Measurements from ENCODE around the gene C21orf58. TPM values are rescaled to one million over a fixed set of nuclear protein-coding genes. Genes with fewer than 3 reads are reported as not detected.

The C21orf58 gene
- total and polyA plus RNA-seq, 5 donors from 2014 or later = 0.64 to 5.2 (median 0.90) TPM

DNA sequence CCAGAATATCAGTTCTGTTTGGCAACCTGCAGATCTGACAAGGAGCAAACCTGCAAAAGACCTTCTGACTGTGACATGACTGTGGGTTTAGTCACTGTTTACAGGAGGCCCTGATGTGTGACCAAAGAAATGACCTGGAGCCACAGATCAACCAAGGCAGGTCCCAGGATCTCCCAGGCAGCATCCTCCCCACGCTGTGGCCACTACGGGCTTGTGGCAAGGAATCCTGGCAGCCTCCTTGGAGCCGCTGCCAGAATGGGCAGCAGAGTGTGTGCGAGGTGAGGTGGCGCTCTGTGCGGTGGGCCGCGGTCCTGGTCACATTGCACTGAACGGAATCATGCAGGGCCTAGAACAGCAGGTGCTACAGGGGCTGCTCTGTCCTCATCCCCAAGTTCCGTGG is 54.2 kb downstream of the C21orf58 start:
- Mint-ChIP-seq H3K9me3 (no peaks in the 10 kb centered on the region), H3K36me3 (peaks cover 34% of the 10 kb centered on the region), H3K27me3 (no peaks in the 10 kb centered on the region), H3K4me3 (no peak overlapping the region), H3K27ac (no peak overlapping the region), H3K4me1 (peaks cover 0 to 6% (median 1%) of the 10 kb centered on the region in 4 donors)
- H3K4me3 ChIP-seq (ENCODE audit: low read depth, low read length) = no peak overlapping the region
- DNase-seq = no peak
- no peak for ATAC-seq (ENCODE audit: low read depth in 2 of 2)
- H3K27ac ChIP-seq (ENCODE audit: insufficient read depth, low read length, poor library complexity, severe bottlenecking) = no peak overlapping the region
- no peaks in the 10 kb centered on the region for H3K4me1 ChIP-seq (ENCODE audit: control insufficient read depth, insufficient read depth, low read length, poor library complexity, severe bottlenecking)
- H3K9me3 ChIP-seq (ENCODE audit: control insufficient read depth in 2 of 2, low read length in 2 of 2) = no peaks in the 10 kb centered on the region
- H3K36me3 ChIP-seq (ENCODE audit: control insufficient read depth, insufficient read depth, low read length) = peaks cover 86% of the 10 kb centered on the region
- no peaks in the 10 kb centered on the region for H3K27me3 ChIP-seq (ENCODE audit: control insufficient read depth, insufficient read depth, low read length)

DNA sequence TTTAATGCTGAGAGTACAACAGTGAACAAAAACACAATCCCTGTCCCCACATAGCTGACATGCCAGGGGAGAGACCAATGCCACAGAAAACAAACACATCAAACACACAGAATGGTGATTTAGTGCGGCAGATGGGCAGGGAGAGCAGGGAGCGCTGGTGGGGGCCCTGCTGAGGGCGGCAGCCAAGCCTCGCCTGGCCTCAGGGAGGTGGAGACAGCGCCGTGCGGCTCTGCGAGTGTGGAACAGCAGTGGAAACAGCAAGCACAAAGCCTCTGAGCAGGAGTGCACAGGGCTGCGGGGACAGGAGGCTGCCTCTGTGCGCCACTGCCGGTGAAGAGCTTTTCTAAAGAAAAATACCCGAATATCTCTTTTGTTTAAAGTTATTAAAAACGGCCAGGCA is 55.3 kb downstream of the C21orf58 start:
- Mint-ChIP-seq H3K27ac (no peak overlapping the region), H3K4me3 (no peak overlapping the region), H3K27me3 (no peaks in the 10 kb centered on the region), H3K9me3 (no peaks in the 10 kb centered on the region), H3K4me1 (peaks cover 0 to 6% (median 0%) of the 10 kb centered on the region in 4 donors), H3K36me3 (peaks cover 23% of the 10 kb centered on the region)
- Histone ChIP-seq H3K4me1 (ENCODE audit: control insufficient read depth, insufficient read depth, low read length, poor library complexity, severe bottlenecking) (no peaks in the 10 kb centered on the region), H3K9me3 (ENCODE audit: control insufficient read depth in 2 of 2, low read length in 2 of 2) (no peaks in the 10 kb centered on the region), H3K36me3 (ENCODE audit: control insufficient read depth, insufficient read depth, low read length) (peaks cover 83% of the 10 kb centered on the region), H3K4me3 (ENCODE audit: low read depth, low read length) (no peak overlapping the region), H3K27me3 (ENCODE audit: control insufficient read depth, insufficient read depth, low read length) (no peaks in the 10 kb centered on the region), H3K27ac (ENCODE audit: insufficient read depth, low read length, poor library complexity, severe bottlenecking) (no peak overlapping the region)
- no peak for DNase-seq
- ATAC-seq (ENCODE audit: low read depth in 2 of 2) = no peak

DNA sequence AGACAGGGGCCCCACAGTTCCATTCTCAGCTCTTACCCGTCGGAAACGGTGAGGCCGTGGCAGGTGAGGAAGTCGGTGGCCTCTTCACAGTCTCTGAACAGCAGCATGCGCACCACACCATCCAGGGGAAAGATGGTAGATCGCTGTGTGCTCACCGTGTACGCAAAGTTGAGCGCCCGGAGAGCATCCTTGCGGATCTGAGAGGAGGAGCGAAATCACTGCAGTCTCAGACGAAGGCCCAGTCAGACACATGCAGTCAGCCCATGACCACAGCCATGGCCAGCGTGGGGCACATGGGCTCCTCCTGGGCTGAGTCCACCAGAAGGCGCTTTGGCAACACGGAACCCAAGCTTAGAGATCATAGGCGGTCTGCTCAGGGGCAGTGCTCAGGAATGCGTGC is 56.7 kb downstream of the C21orf58 start:
- Histone ChIP-seq H3K4me3 (ENCODE audit: low read depth, low read length) (no peak overlapping the region), H3K27me3 (ENCODE audit: control insufficient read depth, insufficient read depth, low read length) (no peaks in the 10 kb centered on the region), H3K27ac (ENCODE audit: insufficient read depth, low read length, poor library complexity, severe bottlenecking) (no peak overlapping the region), H3K4me1 (ENCODE audit: control insufficient read depth, insufficient read depth, low read length, poor library complexity, severe bottlenecking) (no peaks in the 10 kb centered on the region), H3K36me3 (ENCODE audit: control insufficient read depth, insufficient read depth, low read length) (peaks cover 75% of the 10 kb centered on the region), H3K9me3 (ENCODE audit: control insufficient read depth in 2 of 2, low read length in 2 of 2) (no peaks in the 10 kb centered on the region)
- H3K9me3 Mint-ChIP-seq = no peaks in the 10 kb centered on the region
- H3K4me3 Mint-ChIP-seq = no peak overlapping the region
- ATAC-seq (ENCODE audit: low read depth in 2 of 2) (no peak), DNase-seq (no peak)
- H3K36me3 Mint-ChIP-seq = peaks cover 16% of the 10 kb centered on the region
- H3K27ac Mint-ChIP-seq = no peak overlapping the region
- H3K27me3 Mint-ChIP-seq = no peaks in the 10 kb centered on the region
- peaks cover 0 to 2% (median under 1%) of the 10 kb centered on the region in 4 donors for H3K4me1 Mint-ChIP-seq

DNA sequence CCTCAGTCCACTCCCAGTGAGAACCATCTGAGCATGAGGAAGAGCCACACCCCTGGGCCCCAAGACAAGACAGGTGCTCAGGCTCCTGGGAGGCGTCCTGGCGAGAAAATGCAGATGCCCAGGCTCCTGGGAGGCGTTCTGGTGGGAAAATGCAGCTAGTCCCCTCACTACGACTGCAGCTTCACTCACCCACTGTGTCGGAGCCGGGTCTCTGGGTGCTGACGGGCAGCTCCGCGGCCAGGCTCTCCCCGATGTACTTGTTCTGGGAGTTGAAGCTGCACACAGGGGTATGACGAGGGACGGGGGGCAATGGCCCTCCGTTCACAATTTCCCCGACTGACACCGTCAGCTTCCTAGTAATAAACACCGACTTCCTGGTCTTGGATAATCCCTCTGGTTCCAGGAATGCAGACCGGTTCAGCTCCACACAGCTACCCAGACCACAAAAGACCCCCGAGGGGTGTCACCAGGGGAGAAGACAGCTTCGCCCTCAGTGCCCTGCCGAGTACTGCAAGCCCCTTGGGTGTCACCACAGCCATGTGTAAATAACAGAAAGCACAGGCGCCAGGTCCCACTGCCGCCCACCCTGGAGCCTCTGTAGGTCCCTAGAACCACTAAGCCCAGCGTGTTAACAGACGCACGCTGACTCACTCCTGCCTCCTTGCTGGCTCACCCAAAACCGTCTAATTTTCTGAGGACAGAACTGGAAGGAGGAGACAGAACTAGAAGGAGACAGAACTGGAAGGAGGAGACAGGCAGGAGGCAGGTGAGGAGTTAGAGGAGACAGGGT is 57.7 kb downstream of the C21orf58 start:
- Mint-ChIP-seq H3K4me1 (peaks cover 0 to 2% (median 0%) of the 10 kb centered on the region in 4 donors), H3K27me3 (no peaks in the 10 kb centered on the region), H3K27ac (no peak overlapping the region), H3K36me3 (peaks cover 18% of the 10 kb centered on the region), H3K4me3 (no peak overlapping the region), H3K9me3 (no peaks in the 10 kb centered on the region)
- DNase-seq (no peak), ATAC-seq (ENCODE audit: low read depth in 2 of 2) (no peak)
- Histone ChIP-seq H3K36me3 (ENCODE audit: control insufficient read depth, insufficient read depth, low read length) (peaks cover 73% of the 10 kb centered on the region), H3K27ac (ENCODE audit: insufficient read depth, low read length, poor library complexity, severe bottlenecking) (no peak overlapping the region), H3K27me3 (ENCODE audit: control insufficient read depth, insufficient read depth, low read length) (no peaks in the 10 kb centered on the region), H3K4me3 (ENCODE audit: low read depth, low read length) (no peak overlapping the region), H3K9me3 (ENCODE audit: control insufficient read depth in 2 of 2, low read length in 2 of 2) (no peaks in the 10 kb centered on the region), H3K4me1 (ENCODE audit: control insufficient read depth, insufficient read depth, low read length, poor library complexity, severe bottlenecking) (no peaks in the 10 kb centered on the region)

DNA sequence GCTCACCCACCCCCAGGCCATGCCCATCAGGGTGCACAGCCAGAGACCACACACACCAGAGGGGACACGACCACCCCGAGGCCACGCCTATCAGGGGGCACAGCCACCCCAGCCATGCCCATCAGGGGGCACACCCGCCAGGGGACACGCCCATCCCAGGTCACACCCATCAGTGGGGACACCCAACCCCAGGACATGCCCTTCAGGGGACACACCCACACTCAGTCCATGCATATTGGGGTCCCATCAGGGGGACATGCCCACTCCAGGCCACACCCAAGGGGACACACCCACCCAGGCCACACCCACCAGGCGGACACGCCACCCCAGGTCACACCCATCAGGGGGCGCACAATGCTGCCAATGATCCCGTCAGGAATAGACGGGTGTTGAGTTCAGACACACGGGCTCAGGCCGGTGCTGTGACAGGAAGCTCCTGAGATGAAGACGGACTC is 59.0 kb downstream of the C21orf58 start:
- Mint-ChIP-seq H3K36me3 (peaks cover 23% of the 10 kb centered on the region), H3K27me3 (no peaks in the 10 kb centered on the region), H3K4me1 (peaks cover 0 to 2% (median 0%) of the 10 kb centered on the region in 4 donors), H3K4me3 (no peak overlapping the region), H3K9me3 (no peaks in the 10 kb centered on the region), H3K27ac (no peak overlapping the region)
- no peaks in the 10 kb centered on the region for H3K27me3 ChIP-seq (ENCODE audit: control insufficient read depth, insufficient read depth, low read length)
- H3K9me3 ChIP-seq (ENCODE audit: control insufficient read depth in 2 of 2, low read length in 2 of 2) = no peaks in the 10 kb centered on the region
- H3K4me3 ChIP-seq (ENCODE audit: low read depth, low read length) = no peak overlapping the region
- H3K4me1 ChIP-seq (ENCODE audit: control insufficient read depth, insufficient read depth, low read length, poor library complexity, severe bottlenecking) = no peaks in the 10 kb centered on the region
- H3K27ac ChIP-seq (ENCODE audit: insufficient read depth, low read length, poor library complexity, severe bottlenecking) = no peak overlapping the region
- H3K36me3 ChIP-seq (ENCODE audit: control insufficient read depth, insufficient read depth, low read length) = peaks cover 71% of the 10 kb centered on the region
- no peak for ATAC-seq (ENCODE audit: low read depth in 2 of 2)
- DNase-seq = no peak

DNA sequence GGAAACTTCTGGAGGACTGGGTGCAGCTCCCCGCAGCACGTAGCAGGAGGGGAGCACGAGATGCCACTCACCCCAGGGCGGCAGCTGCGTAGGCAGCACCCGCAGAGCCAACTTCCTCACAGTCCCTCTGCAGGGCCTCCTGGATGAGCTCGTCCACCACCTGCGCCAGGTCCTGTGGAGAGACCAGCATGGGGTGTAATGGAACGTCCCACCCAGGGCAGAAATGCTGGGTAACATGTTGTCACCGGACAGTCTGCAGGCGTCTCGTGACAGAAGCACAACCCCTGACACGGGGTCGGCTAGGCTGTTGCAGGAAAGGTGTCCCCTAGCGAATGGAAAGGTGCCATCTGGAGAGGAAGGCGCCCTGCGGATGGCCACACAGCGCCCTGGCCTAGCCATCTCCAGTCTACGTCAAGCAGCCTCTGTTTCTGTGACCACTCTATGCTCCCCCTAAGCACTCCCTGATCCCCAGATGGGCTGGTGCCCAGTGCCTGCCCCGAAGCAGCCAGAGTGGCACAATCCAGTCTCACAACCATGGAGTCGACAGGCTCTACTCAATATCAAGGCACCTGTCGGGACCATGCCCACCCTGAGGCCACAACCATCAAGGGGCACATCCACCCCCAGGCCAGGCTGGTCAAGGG is 59.5 kb downstream of the C21orf58 start:
- ATAC-seq (ENCODE audit: low read depth in 2 of 2) (no peak), DNase-seq (no peak)
- Mint-ChIP-seq H3K4me1 (peaks cover 0 to 2% (median 0%) of the 10 kb centered on the region in 4 donors), H3K27ac (peak overlapping the region in 1 of 3 donors; percentile 15), H3K4me3 (no peak overlapping the region), H3K9me3 (no peaks in the 10 kb centered on the region), H3K36me3 (peaks cover 23% of the 10 kb centered on the region), H3K27me3 (no peaks in the 10 kb centered on the region)
- Histone ChIP-seq H3K4me3 (ENCODE audit: low read depth, low read length) (no peak overlapping the region), H3K27me3 (ENCODE audit: control insufficient read depth, insufficient read depth, low read length) (no peaks in the 10 kb centered on the region), H3K4me1 (ENCODE audit: control insufficient read depth, insufficient read depth, low read length, poor library complexity, severe bottlenecking) (no peaks in the 10 kb centered on the region), H3K9me3 (ENCODE audit: control insufficient read depth in 2 of 2, low read length in 2 of 2) (no peaks in the 10 kb centered on the region), H3K27ac (ENCODE audit: insufficient read depth, low read length, poor library complexity, severe bottlenecking) (no peak overlapping the region), H3K36me3 (ENCODE audit: control insufficient read depth, insufficient read depth, low read length) (peaks cover 65% of the 10 kb centered on the region)

DNA sequence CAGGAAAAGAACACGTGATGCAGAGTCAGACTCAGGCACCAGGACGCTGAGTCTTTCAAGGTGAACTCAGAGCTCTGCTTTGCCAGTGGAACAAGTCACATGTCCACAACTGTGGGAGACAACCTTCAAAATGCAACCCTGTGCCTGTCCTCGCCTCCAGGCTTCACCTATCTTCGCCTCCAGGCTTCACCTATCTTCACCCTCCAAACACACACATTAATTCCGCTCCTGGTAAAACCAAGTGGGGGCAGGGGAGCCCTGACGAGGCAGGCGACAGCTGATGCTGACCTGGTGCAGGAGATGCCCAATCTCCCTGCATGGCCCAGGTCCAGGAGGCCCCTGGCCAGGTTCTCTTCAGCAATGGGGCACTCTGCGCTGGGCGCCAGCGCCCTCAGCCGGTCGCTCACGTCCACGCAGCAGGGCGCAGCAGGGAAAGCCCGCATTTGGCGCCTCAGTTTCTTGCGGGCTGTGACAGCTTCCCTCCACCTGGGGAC is 67.1 kb downstream of the C21orf58 start:
- Histone ChIP-seq H3K36me3 (ENCODE audit: control insufficient read depth, insufficient read depth, low read length) (peaks cover 76% of the 10 kb centered on the region), H3K4me3 (ENCODE audit: low read depth, low read length) (no peak overlapping the region), H3K27me3 (ENCODE audit: control insufficient read depth, insufficient read depth, low read length) (no peaks in the 10 kb centered on the region), H3K9me3 (ENCODE audit: control insufficient read depth in 2 of 2, low read length in 2 of 2) (no peaks in the 10 kb centered on the region), H3K4me1 (ENCODE audit: control insufficient read depth, insufficient read depth, low read length, poor library complexity, severe bottlenecking) (peaks cover 10% of the 10 kb centered on the region), H3K27ac (ENCODE audit: insufficient read depth, low read length, poor library complexity, severe bottlenecking) (no peak overlapping the region)
- no peak for ATAC-seq (ENCODE audit: low read depth in 2 of 2)
- Mint-ChIP-seq H3K4me1 (peaks cover 8 to 20% (median 14%) of the 10 kb centered on the region in 4 donors), H3K27ac (no peak overlapping the region), H3K4me3 (no peak overlapping the region), H3K27me3 (no peaks in the 10 kb centered on the region), H3K9me3 (no peaks in the 10 kb centered on the region), H3K36me3 (peaks cover 58% of the 10 kb centered on the region)
- no peak for DNase-seq
